CD4-positive, alpha-beta T cell treated with Interleukin-15 for 4 hours (primary cell): ENCODE data around the gene FAM83C.

Source experiments
- DNase-seq: peaks from one replicate; pipeline ENCODE4 v3.0.0-alpha.2; 2020; ENCODE audit warnings: low spot score

FAM83C gene

GRCh38 chr20:35283441-35284266 is 8.6 kb downstream of the FAM83C start:
- no peak for DNase-seq

GRCh38 chr20:35281506-35282101 is 10.6 kb downstream of the FAM83C start:
- DNase-seq, result no peak

- no peak for DNase-seq
Observed at GRCh38 chr20:35280523-35280922, 11.7 kb downstream of the FAM83C start.

- no peak for DNase-seq
Observed at GRCh38 chr20:35279533-35280174, 12.6 kb downstream of the FAM83C start.

GRCh38 chr20:35279040-35279439 is 13.2 kb downstream of the FAM83C start:
- no peak for DNase-seq

- DNase-seq, result peak; percentile 90
Observed at GRCh38 chr20:35277531-35278395, 14.5 kb downstream of the FAM83C start, which contains the start of gene MMP24OS. Gene MMP24OS, minus strand, starts transcription at chr20:35278122. Its CDS starts 193 bp downstream, at chr20:35277929.

- no peak for DNase-seq
Observed at GRCh38 chr20:35277127-35277526, 15.1 kb downstream of the FAM83C start.

GRCh38 chr20:35276408-35276807 is 15.8 kb downstream of the FAM83C start:
- no peak for DNase-seq

- DNase-seq, result no peak
Observed at GRCh38 chr20:35275741-35276251, 16.4 kb downstream of the FAM83C start.

GRCh38 chr20:35274172-35275092 is 17.8 kb downstream of the FAM83C start:
- DNase-seq, result no peak

- DNase-seq, result no peak
Observed at GRCh38 chr20:35273449-35274171, 18.6 kb downstream of the FAM83C start.

- no peak for DNase-seq
Observed at GRCh38 chr20:35271904-35272303, 20.3 kb downstream of the FAM83C start.

- no peak for DNase-seq
Observed at GRCh38 chr20:35271073-35271882, 20.9 kb downstream of the FAM83C start.

- DNase-seq, result no peak
Observed at GRCh38 chr20:35270021-35270902, 22.0 kb downstream of the FAM83C start.

- DNase-seq, result peak; percentile 33
Observed at GRCh38 chr20:35269055-35269781, 23.0 kb downstream of the FAM83C start.

GRCh38 chr20:35267092-35267491 is 25.1 kb downstream of the FAM83C start:
- DNase-seq, result no peak

GRCh38 chr20:35264755-35265154 is 27.5 kb downstream of the FAM83C start:
- DNase-seq, result no peak
